Neural cell (in vitro differentiated cells): ENCODE results near the gene PPIF. TPM values are rescaled to one million over a fixed set of nuclear protein-coding genes. Genes with fewer than 3 reads are reported as not detected.

Experiments
- H2AFZ ChIP-seq: fragments of 200-600, 300-800 bp; sonication (generic), shearing (Covaris generic); 2 replicates; pipeline ENCODE4 v1.6.0; 2014; ENCODE audit warnings: low read depth, mild to moderate bottlenecking, antibody characterized with exemption, low read length, moderate library complexity
- H3F3A ChIP-seq: fragments of 200-600 bp; shearing (Covaris generic); 2 replicates; pipeline ENCODE4 v1.6.1; 2016; ENCODE audit warnings: mild to moderate bottlenecking, moderate library complexity, mixed read lengths, antibody characterized with exemption, low read length; ENCODE audit not compliant: insufficient read depth, poor library complexity, severe bottlenecking
- H3K27ac ChIP-seq: fragments of 200-600, 300-800 bp; sonication (generic), shearing (Covaris generic); 2 replicates; pipeline ENCODE4 v1.5.1; 2014; ENCODE audit warnings: mild to moderate bottlenecking, low read length, moderate library complexity
- H3K27me3 ChIP-seq: fragments of 300-800, 200-600 bp; sonication (generic), shearing (Covaris generic); 2 replicates; pipeline ENCODE4 v1.6.0; 2014; ENCODE audit warnings: mild to moderate bottlenecking, low read depth, low read length, moderate library complexity; ENCODE audit not compliant: insufficient read depth
- H3K36me3 ChIP-seq: fragments of 300-800, 200-600 bp; sonication (generic), shearing (Covaris generic); 2 replicates; pipeline ENCODE4 v1.5.1; 2014; ENCODE audit warnings: mild to moderate bottlenecking, antibody characterized with exemption, low read length, moderate library complexity; ENCODE audit not compliant: insufficient read depth
- H3K4me2 ChIP-seq: fragments of 300-800, 200-600 bp; sonication (generic), shearing (Covaris generic); 2 replicates; pipeline ENCODE4 v1.6.0; 2014; ENCODE audit warnings: mild to moderate bottlenecking, low read length
- H3K4me3 ChIP-seq: fragments of 300-800, 200-600 bp; sonication (generic), shearing (Covaris generic); 2 replicates; pipeline ENCODE4 v1.5.1; 2014; ENCODE audit warnings: mild to moderate bottlenecking, low read length, moderate library complexity
- H3K79me2 ChIP-seq: fragments of 200-600 bp; shearing (Covaris generic); replicated peaks from 2 replicates; pipeline ENCODE4 v1.6.0; 2014; ENCODE audit warnings: mild to moderate bottlenecking, low read length, moderate library complexity; ENCODE audit not compliant: insufficient read depth
- H3K9ac ChIP-seq: fragments of 300-800, 200-600 bp; sonication (generic), shearing (Covaris generic); 2 replicates; pipeline ENCODE4 v1.6.1; 2016; ENCODE audit warnings: mild to moderate bottlenecking, low read length, mixed read lengths
- H3K9me2 ChIP-seq: fragments of 200-600 bp; shearing (Covaris generic); 2 replicates; pipeline ENCODE4 v1.6.1; 2016; ENCODE audit warnings: mild to moderate bottlenecking, low read length, mixed read lengths; ENCODE audit not compliant: insufficient read depth
- H3K9me3 ChIP-seq: fragments of 200-600, 300-800 bp; sonication (generic), shearing (Covaris generic); 2 replicates; pipeline ENCODE4 v1.6.1; 2016; ENCODE audit warnings: mild to moderate bottlenecking, mixed run types, low read length, moderate library complexity, mixed read lengths
- H4K20me1 ChIP-seq: fragments of 200-600 bp; shearing (Covaris generic); 2 replicates; pipeline ENCODE4 v1.6.1; 2016; ENCODE audit warnings: mild to moderate bottlenecking, mixed run types; ENCODE audit not compliant: insufficient read depth
- EP300 ChIP-seq: fragments of 450-650 bp; conservative IDR thresholded peaks from 2 replicates; pipeline ENCODE4 v1.6.1; 2014; ENCODE audit warnings: antibody characterized with exemption, mild to moderate bottlenecking, moderate library complexity; ENCODE audit not compliant: poor library complexity, severe bottlenecking
- EZH2 ChIP-seq: fragments of 200-600, 300-800 bp; shearing (Covaris generic), sonication (generic); IDR thresholded peaks from 2 replicates; pipeline ENCODE4 v1.6.1; 2014; ENCODE audit warnings: antibody characterized with exemption, low read length, borderline replicate concordance, mild to moderate bottlenecking; ENCODE audit not compliant: insufficient read depth, poor library complexity, severe bottlenecking
- MXI1 ChIP-seq: fragments of 450-650 bp; conservative IDR thresholded peaks from 2 replicates; pipeline ENCODE4 v1.6.1; 2014; ENCODE audit warnings: antibody characterized with exemption, mild to moderate bottlenecking; ENCODE audit not compliant: poor library complexity, severe bottlenecking
- POLR2AphosphoS5 ChIP-seq: IDR thresholded peaks from 2 replicates; pipeline ENCODE4 v1.6.1; 2012
- RAD21 ChIP-seq: fragments of 450-650 bp; conservative IDR thresholded peaks from 2 replicates; pipeline ENCODE4 v1.6.1; 2014; ENCODE audit warnings: antibody characterized with exemption, mild to moderate bottlenecking, moderate library complexity
- SMC3 ChIP-seq: fragments of 450-650 bp; conservative IDR thresholded peaks from 2 replicates; pipeline ENCODE4 v1.6.1; 2014; ENCODE audit warnings: antibody characterized with exemption, mild to moderate bottlenecking, moderate library complexity; ENCODE audit not compliant: poor library complexity
- TAF1 ChIP-seq: IDR thresholded peaks from 2 replicates; pipeline ENCODE4 v1.6.1; 2012; ENCODE audit warnings: low read depth
- polyA plus RNA-seq: library from polyadenylated mRNA; depleted of rRNA; stranded (reverse); fragments of >200 nt; gene quantifications from 2 replicates; pipeline ENCODE4 v1.2.3, GENCODE V29; 2014
- TF ChIP-seq, protein P1 (sequence below): IDR thresholded peaks from 2 replicates; pipeline ENCODE4 v1.6.1; 2012; ENCODE audit warnings: borderline replicate concordance
- TF ChIP-seq, protein P2 (sequence below): fragments of 450-650 bp; IDR thresholded peaks from 2 replicates; pipeline ENCODE4 v1.5.1; 2014; ENCODE audit warnings: antibody characterized with exemption, mild to moderate bottlenecking, moderate library complexity; ENCODE audit not compliant: poor library complexity, severe bottlenecking

The PPIF gene
- polyA plus RNA-seq, 1 donor from 2014 or later: 13.6 TPM

DNA sequence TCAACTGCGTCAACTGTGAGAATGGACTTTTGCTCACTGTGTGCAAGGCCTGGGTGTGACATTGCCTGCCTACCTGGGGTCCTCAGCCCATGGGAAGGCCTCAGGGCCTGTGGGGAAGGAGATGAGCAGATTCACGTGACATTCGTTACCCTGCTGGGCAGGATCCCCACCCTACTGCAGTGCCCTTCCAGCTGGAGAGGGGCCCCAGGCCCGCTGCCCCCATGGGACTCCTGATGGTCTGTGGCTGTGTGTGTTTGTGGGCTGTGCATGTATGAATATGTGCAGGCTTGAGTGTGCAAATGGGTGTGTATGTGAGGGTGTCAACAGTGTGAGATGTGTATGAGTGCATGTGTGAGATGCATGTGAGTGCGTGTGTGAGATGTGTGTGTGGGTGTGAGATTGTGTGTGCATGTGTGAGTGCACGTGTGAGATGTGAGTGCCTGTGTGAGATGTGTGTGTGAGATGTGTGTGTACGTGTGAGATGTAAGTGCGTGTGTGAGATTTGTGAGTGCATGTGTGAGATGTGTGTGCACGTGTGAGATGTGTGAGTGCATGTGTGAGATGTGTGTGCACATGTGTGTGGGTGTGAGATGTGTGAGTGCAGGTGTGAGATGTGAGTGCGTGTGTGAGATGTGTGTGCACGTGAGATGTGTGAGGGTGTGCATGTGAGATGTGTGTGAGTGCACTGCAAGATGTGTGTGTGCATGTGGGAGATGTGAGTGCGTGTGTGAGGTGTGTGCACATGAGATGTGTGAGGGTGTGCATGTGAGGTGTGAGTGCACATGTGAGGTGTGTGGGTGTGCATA, 29.7 kb downstream of the PPIF start:
- H3K79me2 ChIP-seq: no peaks in the 10 kb centered on the region
- no peak overlapping the region for H3K27ac ChIP-seq
- TF ChIP-seq RAD21: no peak
- TF ChIP-seq, protein P1, sequence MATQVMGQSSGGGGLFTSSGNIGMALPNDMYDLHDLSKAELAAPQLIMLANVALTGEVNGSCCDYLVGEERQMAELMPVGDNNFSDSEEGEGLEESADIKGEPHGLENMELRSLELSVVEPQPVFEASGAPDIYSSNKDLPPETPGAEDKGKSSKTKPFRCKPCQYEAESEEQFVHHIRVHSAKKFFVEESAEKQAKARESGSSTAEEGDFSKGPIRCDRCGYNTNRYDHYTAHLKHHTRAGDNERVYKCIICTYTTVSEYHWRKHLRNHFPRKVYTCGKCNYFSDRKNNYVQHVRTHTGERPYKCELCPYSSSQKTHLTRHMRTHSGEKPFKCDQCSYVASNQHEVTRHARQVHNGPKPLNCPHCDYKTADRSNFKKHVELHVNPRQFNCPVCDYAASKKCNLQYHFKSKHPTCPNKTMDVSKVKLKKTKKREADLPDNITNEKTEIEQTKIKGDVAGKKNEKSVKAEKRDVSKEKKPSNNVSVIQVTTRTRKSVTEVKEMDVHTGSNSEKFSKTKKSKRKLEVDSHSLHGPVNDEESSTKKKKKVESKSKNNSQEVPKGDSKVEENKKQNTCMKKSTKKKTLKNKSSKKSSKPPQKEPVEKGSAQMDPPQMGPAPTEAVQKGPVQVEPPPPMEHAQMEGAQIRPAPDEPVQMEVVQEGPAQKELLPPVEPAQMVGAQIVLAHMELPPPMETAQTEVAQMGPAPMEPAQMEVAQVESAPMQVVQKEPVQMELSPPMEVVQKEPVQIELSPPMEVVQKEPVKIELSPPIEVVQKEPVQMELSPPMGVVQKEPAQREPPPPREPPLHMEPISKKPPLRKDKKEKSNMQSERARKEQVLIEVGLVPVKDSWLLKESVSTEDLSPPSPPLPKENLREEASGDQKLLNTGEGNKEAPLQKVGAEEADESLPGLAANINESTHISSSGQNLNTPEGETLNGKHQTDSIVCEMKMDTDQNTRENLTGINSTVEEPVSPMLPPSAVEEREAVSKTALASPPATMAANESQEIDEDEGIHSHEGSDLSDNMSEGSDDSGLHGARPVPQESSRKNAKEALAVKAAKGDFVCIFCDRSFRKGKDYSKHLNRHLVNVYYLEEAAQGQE: no peak
- TF ChIP-seq MXI1: no peak
- TF ChIP-seq, protein P2, sequence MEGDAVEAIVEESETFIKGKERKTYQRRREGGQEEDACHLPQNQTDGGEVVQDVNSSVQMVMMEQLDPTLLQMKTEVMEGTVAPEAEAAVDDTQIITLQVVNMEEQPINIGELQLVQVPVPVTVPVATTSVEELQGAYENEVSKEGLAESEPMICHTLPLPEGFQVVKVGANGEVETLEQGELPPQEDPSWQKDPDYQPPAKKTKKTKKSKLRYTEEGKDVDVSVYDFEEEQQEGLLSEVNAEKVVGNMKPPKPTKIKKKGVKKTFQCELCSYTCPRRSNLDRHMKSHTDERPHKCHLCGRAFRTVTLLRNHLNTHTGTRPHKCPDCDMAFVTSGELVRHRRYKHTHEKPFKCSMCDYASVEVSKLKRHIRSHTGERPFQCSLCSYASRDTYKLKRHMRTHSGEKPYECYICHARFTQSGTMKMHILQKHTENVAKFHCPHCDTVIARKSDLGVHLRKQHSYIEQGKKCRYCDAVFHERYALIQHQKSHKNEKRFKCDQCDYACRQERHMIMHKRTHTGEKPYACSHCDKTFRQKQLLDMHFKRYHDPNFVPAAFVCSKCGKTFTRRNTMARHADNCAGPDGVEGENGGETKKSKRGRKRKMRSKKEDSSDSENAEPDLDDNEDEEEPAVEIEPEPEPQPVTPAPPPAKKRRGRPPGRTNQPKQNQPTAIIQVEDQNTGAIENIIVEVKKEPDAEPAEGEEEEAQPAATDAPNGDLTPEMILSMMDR: no peak
- TF ChIP-seq EZH2: no peak
- no peak for TF ChIP-seq EP300
- TF ChIP-seq TAF1: no peak
- TF ChIP-seq SMC3: no peak
- TF ChIP-seq POLR2AphosphoS5: no peak
- H4K20me1 ChIP-seq: no peaks in the 10 kb centered on the region
- no peaks in the 10 kb centered on the region for H3K27me3 ChIP-seq
- H3F3A ChIP-seq: no peaks in the 10 kb centered on the region
- H3K4me3 ChIP-seq: no peak overlapping the region
- H3K9me2 ChIP-seq: no peaks in the 10 kb centered on the region
- no peaks in the 10 kb centered on the region for H3K9me3 ChIP-seq
- no peaks in the 10 kb centered on the region for H3K36me3 ChIP-seq
- no peak overlapping the region for H3K4me2 ChIP-seq
- no peak overlapping the region for H2AFZ ChIP-seq
- H3K9ac ChIP-seq: no peak overlapping the region

DNA sequence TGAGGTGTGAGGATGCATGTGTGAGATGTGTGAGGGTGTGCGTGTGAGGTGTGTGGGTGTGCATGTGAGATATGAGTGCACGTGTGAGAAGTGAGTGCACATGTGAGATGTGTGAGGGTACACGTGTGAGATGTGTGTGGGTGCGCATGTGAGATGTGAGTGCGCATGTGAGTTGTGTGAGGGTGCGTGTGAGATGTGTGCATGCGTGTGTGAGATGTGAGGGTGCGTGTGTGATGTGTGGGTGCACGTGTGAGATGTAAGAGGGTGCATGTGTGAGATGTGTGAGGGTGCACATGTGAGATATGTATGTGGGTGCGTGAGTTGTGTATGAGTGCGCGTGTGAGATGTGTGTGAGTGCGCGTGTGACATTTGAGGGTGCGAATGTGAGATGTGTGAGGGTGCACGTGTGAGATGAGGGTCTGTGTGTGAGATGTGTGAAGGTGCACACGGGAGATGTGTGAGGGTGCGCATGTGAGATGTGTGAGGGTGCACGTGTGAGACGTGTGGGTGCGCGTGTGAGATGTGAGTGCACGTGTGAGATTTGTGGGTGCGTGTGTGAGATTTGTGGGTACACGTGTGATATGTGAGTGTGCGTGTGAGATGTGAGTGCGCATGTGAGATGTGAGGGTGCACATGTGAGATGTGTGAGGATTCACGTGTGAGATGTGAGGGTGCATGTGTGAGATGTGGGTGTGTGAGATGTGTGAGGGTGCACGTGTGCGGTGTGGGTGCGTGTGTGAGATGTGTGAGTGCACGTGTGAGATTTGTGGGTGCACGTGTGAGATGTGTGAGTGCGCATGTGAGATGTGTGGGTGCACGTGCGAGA, 30.5 kb downstream of the PPIF start:
- no peak overlapping the region for H3K4me3 ChIP-seq
- no peak overlapping the region for H2AFZ ChIP-seq
- no peak overlapping the region for H3K9ac ChIP-seq
- H3K9me3 ChIP-seq: no peaks in the 10 kb centered on the region
- H3K36me3 ChIP-seq: no peaks in the 10 kb centered on the region
- no peaks in the 10 kb centered on the region for H4K20me1 ChIP-seq
- H3K27ac ChIP-seq: no peak overlapping the region
- no peak for TF ChIP-seq TAF1
- TF ChIP-seq POLR2AphosphoS5: no peak
- TF ChIP-seq MXI1: no peak
- no peak for TF ChIP-seq EZH2
- TF ChIP-seq RAD21: no peak
- no peak for TF ChIP-seq EP300
- TF ChIP-seq, protein P2: no peak
- H3F3A ChIP-seq: no peaks in the 10 kb centered on the region
- H3K4me2 ChIP-seq: no peak overlapping the region
- no peaks in the 10 kb centered on the region for H3K79me2 ChIP-seq
- H3K27me3 ChIP-seq: no peaks in the 10 kb centered on the region
- H3K9me2 ChIP-seq: no peaks in the 10 kb centered on the region
